GM12872 (cell line): ENCODE data around the gene DNAJB6.

Experiments
- CTCF ChIP-seq: IDR thresholded peaks from 3 replicates; pipeline ENCODE4 v1.5.1; 2011; ENCODE audit warnings: low read depth, mild to moderate bottlenecking, low read length, moderate library complexity; ENCODE audit not compliant: insufficient read depth

Gene DNAJB6

GRCh38 chr7:157401567-157402387 is 65.0 kb downstream of the DNAJB6 start:
- TF ChIP-seq CTCF = no peak

- no peak for TF ChIP-seq CTCF
Observed at GRCh38 chr7:157402388-157402703, 65.5 kb downstream of the DNAJB6 start.

GRCh38 chr7:157402911-157403534 is 66.2 kb downstream of the DNAJB6 start:
- TF ChIP-seq CTCF = no peak

GRCh38 chr7:157403646-157404401 is 67.0 kb downstream of the DNAJB6 start:
- no peak for TF ChIP-seq CTCF

- no peak for TF ChIP-seq CTCF
Observed at GRCh38 chr7:157404845-157405481, 68.2 kb downstream of the DNAJB6 start.

GRCh38 chr7:157405501-157405900 is 68.7 kb downstream of the DNAJB6 start:
- TF ChIP-seq CTCF = no peak
